Measurements from ENCODE around the gene DHODH.

Gene DHODH

DNA sequence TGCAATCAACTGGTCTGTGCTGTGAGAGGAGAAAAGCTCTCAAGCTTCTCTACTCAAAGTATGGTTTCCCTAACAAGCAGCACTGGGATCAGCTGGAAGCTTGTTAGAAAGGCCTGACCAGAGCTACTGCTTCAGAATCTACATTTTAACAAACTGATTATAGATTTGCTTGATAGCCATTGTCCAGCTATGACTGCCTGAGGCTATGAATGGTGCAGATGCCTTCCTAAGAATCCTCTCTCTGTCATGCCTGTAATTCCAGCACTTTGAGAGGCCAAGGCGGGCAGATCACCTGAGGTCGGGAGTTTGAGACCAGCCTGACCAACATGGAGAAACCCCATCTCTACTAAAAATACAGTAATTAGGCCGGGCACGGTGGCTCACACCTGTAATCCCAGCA, 37.0 kb upstream of the DHODH start (continued):
- TF ChIP-seq REPIN1 (tag by site-specific recombination; IDR thresholded peaks at IDR 0.05; ENCODE audit: low read depth) (no peak), ZNF391 (tag by site-specific recombination; IDR thresholded peaks at IDR 0.05; ENCODE audit: borderline replicate concordance, low read depth) (no peak), ZNF350 (tag by site-specific recombination; IDR thresholded peaks at IDR 0.05) (no peak), ZNF664 (tag by site-specific recombination; IDR thresholded peaks at IDR 0.05) (no peak)

DNA sequence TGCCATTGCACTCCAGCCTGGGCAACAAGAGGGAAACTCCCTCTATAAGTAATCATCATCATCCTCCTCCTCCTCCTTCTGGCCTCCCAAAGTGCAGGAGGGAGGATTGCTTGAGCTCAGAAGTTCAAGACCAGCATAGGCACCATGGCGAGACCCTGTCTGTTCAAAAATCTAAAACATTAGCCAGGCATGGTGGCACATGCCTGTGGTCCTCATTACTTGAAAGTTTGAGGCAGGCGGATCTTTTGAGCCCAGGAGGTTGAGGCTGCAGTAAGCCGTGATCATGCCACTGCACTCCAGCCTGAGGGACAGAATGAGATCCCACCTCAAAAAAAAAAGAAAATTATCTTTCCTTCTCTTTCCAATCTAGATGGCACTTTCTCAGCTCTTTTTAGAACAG, 36.2 kb upstream of the DHODH start:
- Histone ChIP-seq H3K9me3 (ENCODE audit: control insufficient read depth, insufficient read depth, low read depth, low read length) (no peaks in the 10 kb centered on the region), H3K4me1 (ENCODE audit: control insufficient read depth, insufficient read depth, low read length) (no peaks in the 10 kb centered on the region), H3K27ac (ENCODE audit: extremely low read depth, low read depth, low read length) (no peak overlapping the region), H3K4me3 (ENCODE audit: low read depth, low read length) (no peak overlapping the region), H3K36me3 (ENCODE audit: control insufficient read depth in 2 of 2, insufficient read depth in 1 of 2, low read length in 2 of 2) (no peaks in the 10 kb centered on the region)
- no peak for TF ChIP-seq ZNF354C (tag by site-specific recombination; IDR thresholded peaks at IDR 0.05; ENCODE audit: borderline replicate concordance, low read depth)
- POLR2A ChIA-PET = no interaction called here
- CTCF ChIA-PET = no interaction called here

DNA sequence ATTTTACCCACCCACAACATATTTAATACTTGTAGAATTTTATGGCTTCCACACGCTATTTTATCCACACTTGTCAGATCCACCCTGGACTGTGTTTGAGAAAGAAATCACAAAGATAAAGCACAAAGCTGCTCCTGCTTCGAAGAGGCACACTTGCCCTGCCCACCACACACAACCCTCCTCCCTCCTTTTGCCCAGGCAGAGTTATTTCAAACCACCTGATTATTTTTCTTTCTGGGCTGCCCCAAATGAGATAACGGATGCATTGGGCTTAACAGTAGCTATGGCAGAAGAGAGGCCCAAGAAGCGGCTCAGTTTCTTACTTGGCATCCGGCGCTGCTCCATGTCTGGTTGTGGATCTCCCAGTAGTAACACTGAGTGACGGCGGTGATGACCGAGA, 35.5 kb upstream of the DHODH start:
- Histone ChIP-seq H3K9me3 (ENCODE audit: control insufficient read depth, insufficient read depth, low read depth, low read length) (no peaks in the 10 kb centered on the region), H3K36me3 (ENCODE audit: control insufficient read depth in 2 of 2, insufficient read depth in 1 of 2, low read length in 2 of 2) (no peaks in the 10 kb centered on the region), H3K4me1 (ENCODE audit: control insufficient read depth, insufficient read depth, low read length) (no peaks in the 10 kb centered on the region), H3K27ac (ENCODE audit: extremely low read depth, low read depth, low read length) (no peak overlapping the region), H3K4me3 (ENCODE audit: low read depth, low read length) (no peak overlapping the region)
- POLR2A ChIA-PET = no interaction called here
- no peak for TF ChIP-seq ZNF112 (tag by site-specific recombination; IDR thresholded peaks at IDR 0.05)
- no peak for TF ChIP-seq SALL2 (tag by site-specific recombination; IDR thresholded peaks at IDR 0.05; ENCODE audit: borderline replicate concordance)
- TF ChIP-seq RBAK (tag by site-specific recombination; IDR thresholded peaks at IDR 0.05) = no peak
- TF ChIP-seq, protein P1, sequence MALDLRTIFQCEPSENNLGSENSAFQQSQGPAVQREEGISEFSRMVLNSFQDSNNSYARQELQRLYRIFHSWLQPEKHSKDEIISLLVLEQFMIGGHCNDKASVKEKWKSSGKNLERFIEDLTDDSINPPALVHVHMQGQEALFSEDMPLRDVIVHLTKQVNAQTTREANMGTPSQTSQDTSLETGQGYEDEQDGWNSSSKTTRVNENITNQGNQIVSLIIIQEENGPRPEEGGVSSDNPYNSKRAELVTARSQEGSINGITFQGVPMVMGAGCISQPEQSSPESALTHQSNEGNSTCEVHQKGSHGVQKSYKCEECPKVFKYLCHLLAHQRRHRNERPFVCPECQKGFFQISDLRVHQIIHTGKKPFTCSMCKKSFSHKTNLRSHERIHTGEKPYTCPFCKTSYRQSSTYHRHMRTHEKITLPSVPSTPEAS (tag by site-specific recombination; IDR thresholded peaks at IDR 0.05) = no peak
- TF ChIP-seq, protein P2, sequence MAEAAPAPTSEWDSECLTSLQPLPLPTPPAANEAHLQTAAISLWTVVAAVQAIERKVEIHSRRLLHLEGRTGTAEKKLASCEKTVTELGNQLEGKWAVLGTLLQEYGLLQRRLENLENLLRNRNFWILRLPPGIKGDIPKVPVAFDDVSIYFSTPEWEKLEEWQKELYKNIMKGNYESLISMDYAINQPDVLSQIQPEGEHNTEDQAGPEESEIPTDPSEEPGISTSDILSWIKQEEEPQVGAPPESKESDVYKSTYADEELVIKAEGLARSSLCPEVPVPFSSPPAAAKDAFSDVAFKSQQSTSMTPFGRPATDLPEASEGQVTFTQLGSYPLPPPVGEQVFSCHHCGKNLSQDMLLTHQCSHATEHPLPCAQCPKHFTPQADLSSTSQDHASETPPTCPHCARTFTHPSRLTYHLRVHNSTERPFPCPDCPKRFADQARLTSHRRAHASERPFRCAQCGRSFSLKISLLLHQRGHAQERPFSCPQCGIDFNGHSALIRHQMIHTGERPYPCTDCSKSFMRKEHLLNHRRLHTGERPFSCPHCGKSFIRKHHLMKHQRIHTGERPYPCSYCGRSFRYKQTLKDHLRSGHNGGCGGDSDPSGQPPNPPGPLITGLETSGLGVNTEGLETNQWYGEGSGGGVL (tag by site-specific recombination; IDR thresholded peaks at IDR 0.05) = no peak
- no peak for TF ChIP-seq ZNF214 (tag by site-specific recombination; IDR thresholded peaks at IDR 0.05; ENCODE audit: borderline replicate concordance)
- no peak for TF ChIP-seq ZNF530 (tag by site-specific recombination; IDR thresholded peaks at IDR 0.05; ENCODE audit: low read depth)
- TF ChIP-seq, protein P3, sequence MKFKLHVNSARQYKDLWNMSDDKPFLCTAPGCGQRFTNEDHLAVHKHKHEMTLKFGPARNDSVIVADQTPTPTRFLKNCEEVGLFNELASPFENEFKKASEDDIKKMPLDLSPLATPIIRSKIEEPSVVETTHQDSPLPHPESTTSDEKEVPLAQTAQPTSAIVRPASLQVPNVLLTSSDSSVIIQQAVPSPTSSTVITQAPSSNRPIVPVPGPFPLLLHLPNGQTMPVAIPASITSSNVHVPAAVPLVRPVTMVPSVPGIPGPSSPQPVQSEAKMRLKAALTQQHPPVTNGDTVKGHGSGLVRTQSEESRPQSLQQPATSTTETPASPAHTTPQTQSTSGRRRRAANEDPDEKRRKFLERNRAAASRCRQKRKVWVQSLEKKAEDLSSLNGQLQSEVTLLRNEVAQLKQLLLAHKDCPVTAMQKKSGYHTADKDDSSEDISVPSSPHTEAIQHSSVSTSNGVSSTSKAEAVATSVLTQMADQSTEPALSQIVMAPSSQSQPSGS (tag by site-specific recombination; IDR thresholded peaks at IDR 0.05; ENCODE audit: low read depth) = no peak
- TF ChIP-seq ZNF600 (tag by site-specific recombination; IDR thresholded peaks at IDR 0.05) = no peak
- TF ChIP-seq ZNF19 (tag by site-specific recombination; IDR thresholded peaks at IDR 0.05; ENCODE audit: low read depth) = no peak
- no peak for TF ChIP-seq ZNF211 (tag by site-specific recombination; IDR thresholded peaks at IDR 0.05; ENCODE audit: low read depth)
- TF ChIP-seq ZNF132 (tag by site-specific recombination; IDR thresholded peaks at IDR 0.05; ENCODE audit: borderline replicate concordance) = no peak
- no peak for TF ChIP-seq ZNF837 (tag by site-specific recombination; IDR thresholded peaks at IDR 0.05)
- TF ChIP-seq ZNF76 (tag by site-specific recombination; IDR thresholded peaks at IDR 0.05; ENCODE audit: borderline replicate concordance, low read depth) = no peak
- CTCF ChIA-PET = interaction anchor here (0.6 kb wide), 1 partner anchor 10 kb away, joined by 3 read pairs; no protein-coding TSS in a partner anchor
